Right lobe of liver (tissue), 6 donors: ENCODE data around the gene HGFAC. TPM values are rescaled to one million over a fixed set of nuclear protein-coding genes. Genes with fewer than 3 reads are reported as not detected.
A peak's percentile ranks its signal among the peaks of the same experiment; 100 is the strongest.

Experiments used
- ATAC-seq, 4 donors: fragments of 200-7000 bp; cut with Tn5 transposase; one replicate each; pipeline ENCODE4 v1.9.1; 2020; ENCODE audit warnings: mild to moderate bottlenecking in 4 of 4, moderate library complexity in 4 of 4
- DNase-seq, 3 donors: peaks; one replicate each; pipeline ENCODE4 v3.0.0-alpha.2; 2020
- H3K27ac ChIP-seq, 3 donors: fragments of 200-600 bp; one replicate each; pipeline ENCODE4 v1.8.0; 2022
- H3K27me3 ChIP-seq, 2 donors: fragments of 200-600 bp; one replicate each; pipeline ENCODE4 v1.8.0; 2022
- H3K36me3 ChIP-seq, 4 donors: fragments of 200-600 bp; sonication (generic) in 1 of 4; one replicate each; pipeline versions ENCODE4 v1.5.1 to v1.8.0; 2017 to 2022; ENCODE audit warnings: control low read depth in 1 of 4
- H3K4me1 ChIP-seq, 4 donors: fragments of 200-600 bp; sonication (generic) in 1 of 4; one replicate each; pipeline versions ENCODE4 v1.5.1 to v1.8.0; 2017 to 2022; ENCODE audit warnings: control low read depth in 1 of 4
- H3K4me3 ChIP-seq, 3 donors: fragments of 200-600 bp; one replicate each; pipeline ENCODE4 v1.8.0; 2022
- H3K9me3 ChIP-seq, 4 donors: fragments of 200-600 bp; sonication (generic) in 1 of 4; one replicate each; pipeline versions ENCODE4 v1.5.1 to v1.8.0; 2017 to 2022; ENCODE audit warnings: control low read depth in 1 of 4
- POLR2A ChIP-seq: fragments of 450-650 bp; IDR thresholded peaks from one replicate; pipeline ENCODE4 v1.6.1; 2017; ENCODE audit warnings: antibody characterized with exemption, mild to moderate bottlenecking
- WGBS: methylation state at CpG from one replicate; pipeline ENCODE4 v1.1.6; 2018; ENCODE audit warnings: low coverage, low lambda C conversion rate; ENCODE audit not compliant: insufficient coverage; ENCODE audit errors: missing lambda C conversion rate; 5-methylcytosine and 5-hydroxymethylcytosine counted together
- intact Hi-C, 2 donors: fragments of 100-400 bp; cut with DNase I; formaldehyde crosslinking; loops; one replicate each; pipeline versions ENCODE4 v1.11.2 to v1.14.1; 2022
- total RNA-seq, 6 experiments: library from RNA; depleted of rRNA in 2 of 6; stranded (reverse); fragments of >200 nt in 2 of 6; fragmentation: NEBNext Ultra II Directional in 3 of 6; extraction: Animal tissue kit (Norgen Biotek cat#: 25700) in 3 of 6; gene quantifications; one replicate each; pipeline versions ENCODE4 v1.1.0 to v1.2.4, GENCODE V29; 2016 to 2023
- TF ChIP-seq, protein P1 (sequence below), 4 donors: fragments of 200-600 bp in 3 of 4; fragments of 450-650 bp in 1 of 4; IDR thresholded peaks; one replicate each; pipeline versions ENCODE4 v1.5.1 to v1.8.0; 2016 to 2022; ENCODE audit warnings: antibody characterized with exemption in 4 of 4, mild to moderate bottlenecking in 2 of 4
- donor health status: DM: no; HTN: yes; CAD: no.
- donor health status: DM: no; HTN: no; CAD: no.
- donor health status: DM: no; HTN: no; CAD: no.
- donor health status: DM: no; HTN: yes; CAD: no.
- donor health status: DM: no; HTN: yes; CAD: no.

Gene HGFAC
- total RNA-seq, 6 experiments from 2014 or later: 73.9 to 176 (median 140) TPM

GRCh38 chr4:3483471-3483921 is 41.7 kb downstream of the HGFAC start:
- Histone ChIP-seq H3K4me1 (no peaks in the 10 kb centered on the region), H3K27me3 (no peaks in the 10 kb centered on the region), H3K4me3 (no peak overlapping the region), H3K9me3 (no peaks in the 10 kb centered on the region), H3K27ac (no peak overlapping the region), H3K36me3 (no peaks in the 10 kb centered on the region)
- TF ChIP-seq POLR2A: no peak
- TF ChIP-seq, protein P1, sequence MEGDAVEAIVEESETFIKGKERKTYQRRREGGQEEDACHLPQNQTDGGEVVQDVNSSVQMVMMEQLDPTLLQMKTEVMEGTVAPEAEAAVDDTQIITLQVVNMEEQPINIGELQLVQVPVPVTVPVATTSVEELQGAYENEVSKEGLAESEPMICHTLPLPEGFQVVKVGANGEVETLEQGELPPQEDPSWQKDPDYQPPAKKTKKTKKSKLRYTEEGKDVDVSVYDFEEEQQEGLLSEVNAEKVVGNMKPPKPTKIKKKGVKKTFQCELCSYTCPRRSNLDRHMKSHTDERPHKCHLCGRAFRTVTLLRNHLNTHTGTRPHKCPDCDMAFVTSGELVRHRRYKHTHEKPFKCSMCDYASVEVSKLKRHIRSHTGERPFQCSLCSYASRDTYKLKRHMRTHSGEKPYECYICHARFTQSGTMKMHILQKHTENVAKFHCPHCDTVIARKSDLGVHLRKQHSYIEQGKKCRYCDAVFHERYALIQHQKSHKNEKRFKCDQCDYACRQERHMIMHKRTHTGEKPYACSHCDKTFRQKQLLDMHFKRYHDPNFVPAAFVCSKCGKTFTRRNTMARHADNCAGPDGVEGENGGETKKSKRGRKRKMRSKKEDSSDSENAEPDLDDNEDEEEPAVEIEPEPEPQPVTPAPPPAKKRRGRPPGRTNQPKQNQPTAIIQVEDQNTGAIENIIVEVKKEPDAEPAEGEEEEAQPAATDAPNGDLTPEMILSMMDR (IDR thresholded peaks at IDR 0.05): no peak
- no CpG with 5 or more reads among the region's 23 CpGs for WGBS
- intact Hi-C loops: no loop called here
- no peak for DNase-seq
- ATAC-seq: no peak

- H3K4me1 ChIP-seq: no peaks in the 10 kb centered on the region
- H3K4me3 ChIP-seq: no peak overlapping the region
- no peak for TF ChIP-seq POLR2A
- TF ChIP-seq, protein P1 (IDR thresholded peaks at IDR 0.05): no peak
- no peak for DNase-seq
- no peaks in the 10 kb centered on the region for H3K36me3 ChIP-seq
- ATAC-seq: peak in 1 of 4 donors; percentile 25
- H3K9me3 ChIP-seq: no peaks in the 10 kb centered on the region
- intact Hi-C loops: no loop called here
- WGBS: no CpG with 5 or more reads among the region's 45 CpGs
- no peak overlapping the region for H3K27ac ChIP-seq
- H3K27me3 ChIP-seq: no peaks in the 10 kb centered on the region
Measured at GRCh38 chr4:3484057-3484973, 42.5 kb downstream of the HGFAC start.

- Histone ChIP-seq H3K27ac (no peak overlapping the region), H3K36me3 (no peaks in the 10 kb centered on the region), H3K27me3 (no peaks in the 10 kb centered on the region), H3K4me1 (no peaks in the 10 kb centered on the region), H3K9me3 (no peaks in the 10 kb centered on the region), H3K4me3 (no peak overlapping the region)
- 23% methylated on average over 7 of the region's 36 CpGs for WGBS
- ATAC-seq: no peak
- TF ChIP-seq, protein P1 (IDR thresholded peaks at IDR 0.05): no peak
- no peak for TF ChIP-seq POLR2A
- DNase-seq: no peak
- intact Hi-C loops: no loop called here
Measured at GRCh38 chr4:3485011-3485791, 43.4 kb downstream of the HGFAC start.

GRCh38 chr4:3485886-3486540 is 44.2 kb downstream of the HGFAC start:
- no peak overlapping the region for H3K27ac ChIP-seq
- WGBS: no CpG with 5 or more reads among the region's 25 CpGs
- no peaks in the 10 kb centered on the region for H3K27me3 ChIP-seq
- no peak overlapping the region for H3K4me3 ChIP-seq
- TF ChIP-seq, protein P1 (IDR thresholded peaks at IDR 0.05): no peak
- TF ChIP-seq POLR2A: no peak
- DNase-seq: no peak
- H3K4me1 ChIP-seq: no peaks in the 10 kb centered on the region
- H3K9me3 ChIP-seq: no peaks in the 10 kb centered on the region
- H3K36me3 ChIP-seq: no peaks in the 10 kb centered on the region
- intact Hi-C loops: no loop called here
- ATAC-seq: no peak
